HCT116 (cell line): ENCODE data around the gene HEBP1. TPM values are rescaled to one million over a fixed set of nuclear protein-coding genes. Genes with fewer than 3 reads are reported as not detected.

ENCODE experiments used
- ATAC-seq: fragments of 200-7000 bp; cut with Tn5 transposase; 2 replicates; pipeline ENCODE4 v1.9.1; 2020; ENCODE audit warnings: mild to moderate bottlenecking, moderate library complexity
- BruUV-seq: library from RNA; stranded (reverse); fragments of 400-500 nt; replicated peaks from 2 replicates; lab custom pipeline; 2021; lab: Mats Ljungman, UMichigan
- CTCF ChIA-PET: fragments of 300-600 bp; sonication (Branson Sonifier 250); formaldehyde crosslinking; loops from one replicate; lab custom pipeline; 2021; ENCODE audit warnings: antibody characterized with exemption; lab: Charles Lee
- POLR2A ChIA-PET: fragments of 300-600, 350-600 bp; sonication (Branson Sonifier 250); formaldehyde crosslinking; loops from one replicate; lab custom pipeline; 2021; ENCODE audit warnings: antibody characterized with exemption; lab: Charles Lee
- RAD21 ChIA-PET, 2 experiments: fragments of 300-600 bp; sonication (Branson Sonifier 250); formaldehyde crosslinking; loops; one replicate each; lab custom pipeline; 2023; ENCODE audit warnings: low total read pairs in 2 of 2; ENCODE audit not compliant: uncharacterized antibody in 2 of 2, unreplicated experiment in 2 of 2, low non-redundant PET in 1 of 2; lab: Charles Lee
- DNase-seq: peaks from one replicate; pipeline ENCODE4 v3.0.0-alpha.2; 2010; ENCODE audit warnings: low read depth, low spot score
- H2AFZ ChIP-seq: fragments of 200-600 bp; shearing (Covaris generic), sonication (generic); 2 replicates; pipeline ENCODE4 v1.6.1; 2017; ENCODE audit warnings: low read depth, mixed run types, mixed read lengths, antibody characterized with exemption, low read length; ENCODE audit not compliant: poor library complexity, severe bottlenecking
- H3K27ac ChIP-seq: 2 replicates; pipeline ENCODE4 v1.5.1; 2012; ENCODE audit warnings: low read depth, low read length
- H3K27me3 ChIP-seq: fragments of 200-600 bp; sonication (generic); 2 replicates; pipeline ENCODE4 v1.6.1; 2016; ENCODE audit warnings: mixed run types, low read length, mixed read lengths; ENCODE audit not compliant: insufficient read depth
- H3K36me3 ChIP-seq, 2 experiments: fragments of 200-500 bp in 1 of 2; fragments of 200-600 bp in 1 of 2; sonication (Bioruptor generic) in 1 of 2; sonication (generic) in 1 of 2; 2 replicates each; pipeline versions ENCODE4 v1.5.1 to v1.6.1; 2014 to 2016; ENCODE audit warnings: low read length in 2 of 2, inconsistent platforms in 1 of 2, mixed read lengths in 1 of 2, mixed run types in 1 of 2; ENCODE audit not compliant: insufficient read depth in 2 of 2, control insufficient read depth in 1 of 2
- H3K4me1 ChIP-seq, 2 experiments: fragments of 200-600 bp in 1 of 2; sonication (generic) in 1 of 2; 2 replicates each; pipeline versions ENCODE4 v1.5.1 to v1.6.1; 2012 to 2017; ENCODE audit warnings: low read length in 2 of 2, inconsistent platforms in 1 of 2, mild to moderate bottlenecking in 1 of 2, mixed read lengths in 1 of 2, mixed run types in 1 of 2, moderate library complexity in 1 of 2; ENCODE audit not compliant: insufficient read depth in 2 of 2, control insufficient read depth in 1 of 2
- H3K4me2 ChIP-seq: fragments of 200-600 bp; sonication (generic); 2 replicates; pipeline ENCODE4 v1.6.1; 2017; ENCODE audit warnings: mixed run types, low read length, mixed read lengths
- H3K4me3 ChIP-seq, 2 experiments: fragments of 200-600 bp in 1 of 2; sonication (generic) in 1 of 2; replicated peaks in 1 of 2; 2 replicates each; pipeline ENCODE4 v1.5.1; 2011 to 2016; ENCODE audit warnings: low read length in 2 of 2, control low read depth in 1 of 2, low read depth in 1 of 2, mild to moderate bottlenecking in 1 of 2, mixed read lengths in 1 of 2, mixed run types in 1 of 2
- H3K79me2 ChIP-seq: fragments of 200-600 bp; sonication (generic); 2 replicates; pipeline ENCODE4 v1.6.1; 2017; ENCODE audit warnings: mild to moderate bottlenecking, mixed run types, low read length, moderate library complexity, mixed read lengths; ENCODE audit not compliant: insufficient read depth
- H3K9ac ChIP-seq: fragments of 200-600 bp; sonication (generic); 2 replicates; pipeline ENCODE4 v1.6.1; 2016; ENCODE audit warnings: low read length, mixed read lengths
- H3K9me2 ChIP-seq: fragments of 200-600 bp; sonication (generic), shearing (Covaris generic); 2 replicates; pipeline ENCODE4 v1.6.1; 2017; ENCODE audit warnings: mixed run types, mild to moderate bottlenecking, moderate library complexity; ENCODE audit not compliant: insufficient read depth
- H3K9me3 ChIP-seq, 2 experiments: fragments of 200-500 bp in 1 of 2; fragments of 200-600 bp in 1 of 2; sonication (Bioruptor generic) in 1 of 2; sonication (generic) in 1 of 2; 2 replicates each; pipeline ENCODE4 v1.6.1; 2014 to 2017; ENCODE audit warnings: low read length in 2 of 2, mixed read lengths in 2 of 2, inconsistent platforms in 1 of 2, low read depth in 1 of 2, mild to moderate bottlenecking in 1 of 2, mixed run types in 1 of 2, moderate library complexity in 1 of 2; ENCODE audit not compliant: control insufficient read depth in 1 of 2, insufficient read depth in 1 of 2
- H4K20me1 ChIP-seq: fragments of 200-600 bp; sonication (generic), shearing (Covaris generic); 2 replicates; pipeline ENCODE4 v1.6.1; 2017; ENCODE audit warnings: mixed run types, mild to moderate bottlenecking, moderate library complexity; ENCODE audit not compliant: insufficient read depth
- CEBPB ChIP-seq: IDR thresholded peaks from 2 replicates; pipeline ENCODE4 v1.6.1; 2012; ENCODE audit warnings: low read depth
- ELF1 ChIP-seq: IDR thresholded peaks from 2 replicates; pipeline ENCODE4 v1.6.1; 2012; ENCODE audit warnings: low read depth, borderline replicate concordance
- EZH2 ChIP-seq: fragments of 200-600 bp; sonication (generic); IDR thresholded peaks from 2 replicates; pipeline ENCODE4 v1.6.1; 2017; ENCODE audit warnings: antibody characterized with exemption, mixed run types
- EZH2phosphoT487 ChIP-seq: fragments of 200-600 bp; IDR thresholded peaks from 2 replicates; pipeline ENCODE4 v1.6.1; 2018; ENCODE audit warnings: antibody characterized with exemption, borderline replicate concordance
- FOSL1 ChIP-seq: IDR thresholded peaks from 2 replicates; pipeline ENCODE4 v1.6.1; 2012; ENCODE audit warnings: low read depth
- POLR2AphosphoS5 ChIP-seq: IDR thresholded peaks from 2 replicates; pipeline ENCODE4 v1.6.1; 2011; ENCODE audit warnings: mild to moderate bottlenecking, low read depth, low read length, moderate library complexity
- RAD21 ChIP-seq: IDR thresholded peaks from 2 replicates; pipeline ENCODE4 v1.6.1; 2012; ENCODE audit warnings: low read depth, mild to moderate bottlenecking
- REST ChIP-seq: IDR thresholded peaks from 2 replicates; pipeline ENCODE4 v1.6.1; 2012; ENCODE audit warnings: low read depth
- ZFX ChIP-seq: fragments of 450-650 bp; IDR thresholded peaks from 2 replicates; pipeline ENCODE4 v1.6.1; 2017
- intact Hi-C: fragments of 100-400 bp; cut with micrococcal nuclease; formaldehyde crosslinking; loops from 2 replicates; pipeline ENCODE4 v1.10.0; 2022
- total RNA-seq: library from RNA; stranded (reverse); gene quantifications from one replicate; pipeline ENCODE4 v1.2.1, GENCODE V29; 2021; ENCODE audit not compliant: unreplicated experiment
- TF ChIP-seq, protein P1 (sequence below): IDR thresholded peaks from 2 replicates; pipeline ENCODE4 v1.6.1; 2012
- TF ChIP-seq, protein P2 (sequence below): IDR thresholded peaks from 2 replicates; pipeline ENCODE4 v1.6.1; 2012

HEBP1 gene
- total RNA-seq, 1 experiment from 2014 or later = 41.0 TPM

DNA sequence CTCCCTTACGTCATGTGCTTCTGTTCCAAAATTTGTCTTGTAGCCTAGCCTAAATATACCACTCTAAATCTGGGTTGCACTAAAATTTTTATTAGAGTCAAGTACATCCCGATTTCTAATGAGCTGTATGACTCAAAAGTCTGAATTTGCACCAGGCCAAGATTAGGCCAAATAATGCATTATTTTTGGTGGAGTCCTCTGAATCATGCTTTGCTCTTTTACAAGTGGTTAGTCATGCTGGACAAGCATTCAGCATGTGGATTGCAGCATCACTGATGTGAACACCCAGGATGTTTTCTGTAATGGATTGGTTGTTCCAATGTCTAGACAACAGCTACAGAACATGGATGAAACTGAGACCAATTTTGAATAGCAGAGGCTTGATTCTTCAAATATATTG, 23.7 kb downstream of the HEBP1 start:
- RAD21 ChIA-PET = interaction anchor here in 1 of 2 experiments (1.1 to 1.4 kb wide), 2 partner anchors 164 to 187 kb away, joined by 3 read pairs; no protein-coding TSS in a partner anchor
- Histone ChIP-seq H3K27me3 (no peaks in the 10 kb centered on the region), H2AFZ (no peak overlapping the region), H3K9me3 (no peaks in the 10 kb centered on the region), H3K9ac (no peak overlapping the region), H3K36me3 (peaks cover 9 to 18% of the 10 kb centered on the region in 2 experiments; a peak in 3 of 4 replicates), H3K4me3 (no peak overlapping the region), H3K9me2 (no peaks in the 10 kb centered on the region), H3K27ac (no peak overlapping the region), H3K4me2 (no peak overlapping the region), H3K79me2 (no peaks in the 10 kb centered on the region), H3K4me1 (peaks cover 0 to 12% of the 10 kb centered on the region in 2 experiments; a peak in 1 of 4 replicates), H4K20me1 (no peaks in the 10 kb centered on the region)
- intact Hi-C loops = no loop called here
- no peak for DNase-seq
- BruUV-seq = no TSS peak
- TF ChIP-seq CEBPB (peak; percentile 50; the same call in 1 of the 2 replicates), FOSL1 (peak; percentile 13; the same call in 1 of the 2 replicates), ELF1 (no peak)
- TF ChIP-seq, protein P1, sequence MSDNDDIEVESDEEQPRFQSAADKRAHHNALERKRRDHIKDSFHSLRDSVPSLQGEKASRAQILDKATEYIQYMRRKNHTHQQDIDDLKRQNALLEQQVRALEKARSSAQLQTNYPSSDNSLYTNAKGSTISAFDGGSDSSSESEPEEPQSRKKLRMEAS = 0 out of 2 replicates have a peak, but pooled peaks have one; percentile 17
- POLR2A ChIA-PET = interaction anchor here (0.7 to 1.6 kb wide), 3 partner anchors 56 to 173 kb away, joined by 3 to 4 read pairs (median 3); partner anchors contain the start of gene GPRC5A
- no peak for ATAC-seq
- CTCF ChIA-PET = interaction anchor here (0.6 to 1.6 kb wide), 13 partner anchors 8 to 599 kb away, joined by 3 to 10 read pairs (median 3); no protein-coding TSS in a partner anchor

- CTCF ChIA-PET = interaction anchor here (0.6 to 1.6 kb wide), 12 partner anchors 9 to 598 kb away, joined by 3 to 10 read pairs (median 4); no protein-coding TSS in a partner anchor
- H3K27ac ChIP-seq = no peak overlapping the region
- TF ChIP-seq POLR2AphosphoS5 (no peak), RAD21 (peak; percentile 87), REST (no peak), EZH2 (no peak), EZH2phosphoT487 (no peak), ZFX (no peak)
- TF ChIP-seq, protein P2, sequence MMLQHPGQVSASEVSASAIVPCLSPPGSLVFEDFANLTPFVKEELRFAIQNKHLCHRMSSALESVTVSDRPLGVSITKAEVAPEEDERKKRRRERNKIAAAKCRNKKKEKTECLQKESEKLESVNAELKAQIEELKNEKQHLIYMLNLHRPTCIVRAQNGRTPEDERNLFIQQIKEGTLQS = no peak
Observed at GRCh38 chr12:12975322-12976077, 24.6 kb downstream of the HEBP1 start.

More at GRCh38 chr12:12975322-12976077, 24.6 kb downstream of the HEBP1 start:
- Histone ChIP-seq H3K79me2 (no peaks in the 10 kb centered on the region), H3K4me1 (peaks cover 0 to 12% of the 10 kb centered on the region in 2 experiments; a peak in 1 of 4 replicates), H3K4me3 (no peak overlapping the region), H2AFZ (no peak overlapping the region), H3K4me2 (no peak overlapping the region), H3K9me3 (no peaks in the 10 kb centered on the region), H4K20me1 (no peaks in the 10 kb centered on the region), H3K9me2 (no peaks in the 10 kb centered on the region), H3K9ac (no peak overlapping the region), H3K27me3 (no peaks in the 10 kb centered on the region), H3K36me3 (peaks cover 11 to 18% of the 10 kb centered on the region in 2 experiments; a peak in 3 of 4 replicates)
- ATAC-seq (peak; percentile 94), DNase-seq (peak; percentile 29)
- intact Hi-C loops = no loop called here
- no TSS peak for BruUV-seq
- ChIA-PET RAD21 (interaction anchor here in 1 of 2 experiments (1.1 to 1.4 kb wide), 2 partner anchors 163 to 186 kb away, joined by 3 read pairs; no protein-coding TSS in a partner anchor), POLR2A (interaction anchor here (0.7 to 1.6 kb wide), 3 partner anchors 56 to 172 kb away, joined by 3 to 4 read pairs (median 3); partner anchors contain the start of gene GPRC5A)
